ENCODE measurements around the gene TUBAL3.

The TUBAL3 gene

DNA sequence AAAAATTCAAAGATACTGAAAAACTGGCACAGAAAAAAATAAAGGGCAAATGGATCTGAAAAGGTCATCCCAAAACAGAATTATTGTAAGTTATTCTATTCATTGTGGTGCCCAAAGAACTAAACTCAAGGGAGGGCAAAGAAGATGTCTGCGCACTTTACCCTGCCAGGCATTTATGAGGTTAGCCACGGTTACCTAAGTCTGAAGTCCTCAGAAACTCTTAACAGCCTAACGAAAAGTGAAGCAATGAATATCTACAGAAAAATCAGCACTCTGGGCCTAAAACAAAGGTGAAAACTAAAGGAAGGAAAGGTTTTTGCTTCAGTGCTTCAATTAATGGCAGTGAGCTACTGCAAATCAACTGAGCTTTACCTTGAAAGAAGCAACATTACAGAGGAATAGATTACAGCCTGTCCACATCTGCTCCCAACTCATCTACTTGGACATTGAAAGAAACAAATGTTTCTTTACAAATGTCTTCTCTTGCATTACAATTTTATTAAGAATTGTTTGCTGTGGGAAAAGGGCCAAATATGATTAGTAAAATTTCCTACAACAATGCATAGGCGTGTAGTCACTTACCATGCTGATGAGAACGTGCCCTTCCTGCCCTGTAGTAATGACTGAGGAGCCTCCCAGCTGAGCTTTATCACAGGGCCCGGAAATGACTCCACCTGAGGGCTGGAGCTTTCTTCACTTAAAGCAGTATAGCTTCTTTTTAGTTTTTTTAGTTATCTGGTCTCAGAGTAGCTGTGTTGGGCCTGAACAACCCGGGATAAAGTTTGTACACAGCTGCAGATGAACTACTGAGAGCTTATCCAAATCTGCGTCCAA, at the start of gene TUBAL3:
Gene TUBAL3 (minus strand): TSS at position 621 of the 834 bp plus-strand sequence. CDS start 36 bp downstream, at position 585.
- DNase-seq: no peak

DNA sequence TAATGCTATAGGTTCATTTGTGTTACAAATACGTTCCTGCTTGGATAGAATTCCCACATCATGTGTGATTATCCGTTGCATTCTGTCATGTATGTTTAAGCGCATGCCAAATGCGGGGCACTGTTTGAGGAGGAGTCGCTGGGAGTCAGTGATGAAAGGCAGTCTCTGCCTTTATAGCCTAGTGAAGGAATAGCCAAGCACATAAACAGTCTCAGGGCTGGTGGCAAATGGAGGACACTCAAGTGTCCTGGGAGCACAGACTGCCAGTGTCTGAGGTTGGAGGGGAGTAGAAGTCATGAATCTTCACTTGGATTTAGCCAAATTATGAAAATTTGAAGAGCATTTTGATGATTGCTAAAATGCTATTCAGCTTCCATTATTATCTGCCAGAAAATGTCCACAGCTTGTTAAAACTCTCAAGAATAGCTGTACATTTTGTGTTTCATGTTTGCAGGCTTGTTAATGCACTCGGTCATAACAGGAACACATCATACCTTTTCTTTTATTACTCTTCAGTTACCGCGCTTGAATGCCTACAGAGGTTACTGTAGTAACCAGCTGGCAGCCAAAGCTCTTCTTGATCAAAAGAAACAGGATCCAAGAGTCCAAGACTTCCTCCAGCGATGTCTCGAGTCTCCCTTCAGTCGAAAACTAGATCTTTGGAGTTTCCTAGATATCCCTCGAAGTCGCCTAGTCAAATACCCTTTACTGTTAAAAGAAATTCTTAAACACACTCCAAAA, 49.3 kb upstream of the TUBAL3 start:
- DNase-seq: no peak

DNA sequence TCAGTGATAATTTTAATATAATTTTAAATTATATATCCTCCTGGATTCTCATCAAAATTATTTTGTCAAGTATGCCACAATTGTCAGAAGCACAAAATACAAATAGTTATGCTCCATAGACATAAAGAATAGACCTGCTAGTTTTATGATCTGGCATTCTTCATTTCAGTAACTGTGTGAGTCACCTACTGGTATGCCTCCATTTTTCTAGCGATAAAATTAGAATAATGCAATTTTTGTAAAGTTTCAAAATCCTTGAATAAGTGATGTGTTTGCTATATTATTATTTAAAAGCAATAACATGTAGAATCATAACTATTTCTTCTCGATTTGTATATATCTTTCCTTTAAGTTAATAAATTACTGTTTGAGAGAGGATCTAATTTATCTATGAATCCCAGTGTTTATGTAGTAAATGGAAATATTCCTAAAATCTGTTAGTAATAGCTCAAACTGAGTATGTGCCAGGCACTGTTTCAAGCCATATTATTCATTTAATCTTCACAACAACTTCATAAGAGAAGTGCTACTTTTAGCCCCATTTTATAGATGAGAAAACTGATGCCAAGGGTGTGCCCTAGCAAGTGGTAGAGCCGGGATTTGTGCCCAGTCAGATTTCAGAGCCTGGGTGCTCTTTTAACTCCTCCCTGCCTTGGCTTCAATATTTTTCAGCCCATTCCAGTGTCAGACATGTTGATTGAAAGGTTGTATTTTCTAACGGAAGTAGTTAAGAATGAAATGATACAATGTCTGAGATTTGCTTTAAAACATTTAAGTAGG, 46.2 kb upstream of the TUBAL3 start:
- no peak for DNase-seq

- no peak for DNase-seq
Observed at GRCh38 chr10:5449823-5450222, 45.2 kb upstream of the TUBAL3 start.

GRCh38 chr10:5449227-5449626, 44.6 kb upstream of the TUBAL3 start:
- DNase-seq: no peak

DNA sequence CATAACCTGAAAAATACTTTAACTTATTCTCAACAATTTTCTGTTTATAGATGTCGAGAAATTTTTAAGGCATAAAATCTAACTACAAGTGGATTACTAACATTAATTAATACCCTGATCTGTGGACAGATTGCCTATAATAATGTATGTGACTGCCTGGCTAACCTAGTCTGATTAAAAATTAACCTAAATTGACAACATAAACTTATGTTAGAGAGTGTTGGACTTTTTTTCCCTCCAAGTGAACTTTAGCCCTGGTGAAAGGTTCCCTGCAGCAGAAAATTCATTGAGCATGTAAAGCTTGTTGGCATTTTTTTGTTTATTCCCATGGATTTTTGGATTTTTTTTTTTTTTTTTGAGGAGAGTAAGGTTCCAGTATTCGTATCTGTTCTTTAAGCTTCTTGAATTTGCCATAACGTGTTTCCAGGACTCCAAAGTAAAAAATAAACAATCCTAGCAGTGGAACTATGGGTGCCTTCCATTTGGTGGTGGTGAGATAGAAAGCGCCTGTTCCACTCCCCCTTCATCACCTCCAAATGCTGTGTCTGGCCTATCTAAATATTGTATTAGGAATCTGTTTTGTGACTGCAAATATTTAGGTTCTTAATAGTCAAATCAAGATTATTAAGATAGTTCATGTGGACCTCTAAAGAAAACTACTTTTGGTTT, 43.8 kb upstream of the TUBAL3 start:
- no peak for DNase-seq

- no peak for DNase-seq
Observed at GRCh38 chr10:5447611-5448071, 43.0 kb upstream of the TUBAL3 start.

GRCh38 chr10:5447056-5447455, 42.4 kb upstream of the TUBAL3 start:
- DNase-seq: no peak

DNA sequence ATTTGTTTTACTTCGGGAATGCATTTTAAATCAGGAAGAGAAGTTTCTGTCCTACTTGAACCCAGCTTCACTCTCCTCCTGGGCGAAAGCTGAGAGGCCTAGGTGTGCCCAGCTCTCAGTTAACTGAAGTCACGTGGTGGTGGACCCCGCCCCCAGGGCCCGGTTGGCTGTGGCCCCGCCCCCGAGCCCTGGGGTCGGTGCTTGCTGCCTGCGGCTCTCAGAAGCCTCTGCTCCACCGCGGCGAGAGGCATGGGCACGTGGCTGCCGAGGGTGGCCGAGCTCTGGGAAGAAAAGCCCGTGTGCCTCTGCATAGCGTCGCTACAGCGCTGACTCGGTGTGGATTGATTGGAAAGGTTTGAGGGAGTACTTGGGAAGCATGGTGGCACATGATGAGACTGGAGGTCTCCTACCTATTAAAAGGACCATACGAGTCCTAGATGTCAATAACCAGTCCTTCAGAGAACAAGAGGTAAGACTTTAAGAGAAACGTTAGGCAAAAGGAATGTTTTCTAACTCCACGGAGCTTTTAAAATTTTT, 41.8 kb upstream of the TUBAL3 start:
- DNase-seq: no peak

DNA sequence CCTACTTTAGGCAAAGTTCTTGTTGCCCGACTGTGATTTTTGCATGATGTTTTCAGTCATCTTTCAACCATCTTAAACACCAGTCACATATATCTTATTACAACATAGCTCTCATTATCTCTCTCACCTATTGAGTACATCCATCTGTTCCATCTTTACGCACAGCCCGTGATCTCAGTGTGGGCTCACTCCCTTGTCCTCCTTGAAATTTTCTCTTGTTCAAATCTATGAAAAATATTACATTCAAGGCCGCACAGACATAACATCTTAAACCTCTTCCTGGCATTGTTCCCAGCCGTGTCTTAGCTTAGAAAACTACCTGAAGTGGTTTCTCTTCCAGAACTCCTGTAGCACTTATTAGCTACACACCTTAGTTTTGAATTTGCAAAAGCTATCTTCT, 40.4 kb upstream of the TUBAL3 start:
- no peak for DNase-seq

DNA sequence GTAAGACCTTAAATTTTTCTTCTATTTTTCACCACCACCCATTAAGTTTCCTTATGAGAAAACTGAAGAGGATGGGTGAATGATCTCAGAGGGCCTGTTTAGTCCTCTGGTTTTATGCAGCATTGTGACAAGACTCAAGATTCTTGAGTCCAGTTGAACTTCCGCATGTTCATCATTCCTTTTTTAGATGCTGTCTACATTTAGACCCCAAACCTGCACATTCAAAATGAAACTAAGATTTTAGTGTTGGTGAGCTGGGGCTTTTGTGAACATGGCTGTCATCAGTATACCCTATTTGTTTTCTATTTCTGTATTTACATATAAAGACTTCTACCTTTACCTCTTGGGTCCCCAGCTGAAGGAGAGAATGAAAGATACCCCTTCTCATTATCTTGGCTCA, 38.8 kb upstream of the TUBAL3 start:
- DNase-seq: no peak

DNA sequence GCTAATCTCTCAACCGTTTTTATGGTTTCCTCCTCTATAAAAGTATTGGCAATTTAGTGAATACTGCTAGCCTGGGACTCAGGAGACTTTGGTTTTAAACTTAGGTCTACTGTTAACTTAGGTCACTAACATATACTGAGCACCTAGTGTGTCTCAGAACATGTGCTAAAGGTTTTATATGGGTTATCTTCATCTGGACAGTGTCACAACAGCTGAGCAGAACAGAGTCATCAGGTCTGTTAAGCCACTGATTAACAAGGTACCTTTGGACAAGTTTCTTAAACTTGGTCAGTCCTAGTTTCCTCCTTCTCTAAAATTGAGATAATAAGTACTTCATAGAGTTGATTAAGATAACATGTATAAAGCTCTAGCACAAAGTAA, 38.4 kb upstream of the TUBAL3 start:
- no peak for DNase-seq

DNA sequence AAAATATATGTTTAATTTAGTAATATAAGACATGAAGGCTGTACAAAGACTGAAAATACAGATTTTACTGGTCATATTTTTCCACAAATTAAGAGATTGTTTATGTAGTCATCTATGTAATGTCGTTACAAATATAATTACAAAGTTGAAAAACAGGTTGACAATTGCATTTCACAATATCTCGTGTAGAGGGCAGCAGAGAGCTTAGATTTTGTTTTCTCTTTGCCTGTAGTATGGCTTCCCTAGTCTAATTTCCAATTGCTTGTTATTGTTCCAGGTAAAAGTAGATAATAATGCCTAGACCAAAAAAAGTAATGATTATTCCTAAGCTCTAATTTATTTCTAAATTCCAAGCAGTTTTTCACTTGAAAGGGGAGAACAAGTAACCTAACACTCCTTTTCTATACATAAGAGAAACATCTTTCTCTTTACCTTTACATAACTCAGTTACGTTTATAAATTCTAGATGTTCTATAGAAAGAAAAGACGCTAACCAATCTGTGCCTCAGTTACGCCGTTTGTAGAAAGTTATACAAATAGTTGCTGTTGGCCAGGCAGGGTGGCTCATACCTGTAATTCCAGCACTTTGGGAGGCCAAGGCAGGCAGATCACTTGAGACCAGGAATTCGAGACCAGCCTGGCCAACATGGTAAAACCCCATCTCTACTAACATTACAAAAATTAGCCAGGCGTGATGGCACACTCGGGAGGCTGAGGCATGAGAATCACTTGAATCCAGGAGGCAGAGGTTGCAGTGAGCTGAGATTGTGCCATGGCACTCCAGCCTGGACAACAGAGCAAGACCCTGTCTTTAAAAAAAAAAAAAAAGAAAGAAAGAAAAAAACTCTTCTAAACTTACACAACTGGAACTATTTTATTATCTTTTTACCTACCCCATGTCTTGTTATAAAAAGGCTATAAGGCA, 37.7 kb upstream of the TUBAL3 start:
- no peak for DNase-seq

DNA sequence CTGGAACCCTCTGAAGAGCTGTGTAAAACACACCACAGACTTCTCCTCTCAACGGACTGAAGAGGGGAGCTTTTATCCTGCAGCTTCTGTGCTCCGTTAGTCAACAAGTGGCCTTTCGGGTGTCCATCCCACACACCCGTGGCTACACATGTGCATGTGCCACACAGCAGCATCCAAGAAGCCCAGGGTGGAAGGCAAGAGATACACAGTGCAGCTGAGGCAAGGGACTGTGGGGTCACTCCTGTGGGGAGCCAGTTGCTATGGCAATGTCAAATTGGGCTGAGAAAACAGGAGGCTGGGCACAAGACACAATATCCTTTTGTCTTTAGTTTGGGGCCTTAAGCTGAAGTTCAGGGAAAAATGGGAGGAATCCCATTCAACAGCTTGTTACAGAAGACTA, 36.5 kb upstream of the TUBAL3 start:
- DNase-seq: no peak

DNA sequence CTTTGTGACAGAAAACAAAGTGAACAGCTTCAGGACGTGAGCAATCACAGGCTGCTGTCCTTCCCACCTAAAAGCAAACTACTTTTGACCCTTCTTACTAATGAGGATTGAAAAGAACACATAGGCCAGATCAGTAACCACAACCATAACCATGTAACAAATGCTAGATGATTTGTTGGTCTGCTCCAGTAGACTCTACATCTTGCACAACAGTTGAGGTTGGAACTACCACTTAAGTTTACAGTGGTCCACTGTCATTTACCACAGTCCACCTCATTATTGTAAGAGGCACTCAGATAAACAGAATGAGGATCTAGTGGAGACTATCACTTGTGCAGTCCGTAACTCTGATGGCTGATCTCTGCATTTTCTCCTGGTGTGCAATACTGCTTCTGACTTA, 35.6 kb upstream of the TUBAL3 start:
- DNase-seq: no peak

DNA sequence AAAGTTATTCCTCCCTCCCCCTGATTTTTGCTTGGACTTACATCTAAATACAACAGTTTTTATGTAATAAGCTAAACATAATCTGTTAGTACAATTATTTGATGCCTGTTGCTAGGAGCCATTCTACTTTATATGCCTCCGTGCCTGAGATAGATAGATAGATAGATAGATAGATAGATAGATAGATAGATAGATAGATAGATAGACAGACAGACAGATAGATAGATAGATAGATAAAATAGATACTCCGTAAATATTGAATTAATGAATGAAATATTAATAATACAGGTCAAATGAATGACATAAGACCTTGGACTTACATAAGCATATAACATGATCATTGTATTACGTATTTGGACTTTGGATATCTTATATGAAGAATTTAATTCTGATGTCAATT, 30.7 kb upstream of the TUBAL3 start:
- no peak for DNase-seq

DNA sequence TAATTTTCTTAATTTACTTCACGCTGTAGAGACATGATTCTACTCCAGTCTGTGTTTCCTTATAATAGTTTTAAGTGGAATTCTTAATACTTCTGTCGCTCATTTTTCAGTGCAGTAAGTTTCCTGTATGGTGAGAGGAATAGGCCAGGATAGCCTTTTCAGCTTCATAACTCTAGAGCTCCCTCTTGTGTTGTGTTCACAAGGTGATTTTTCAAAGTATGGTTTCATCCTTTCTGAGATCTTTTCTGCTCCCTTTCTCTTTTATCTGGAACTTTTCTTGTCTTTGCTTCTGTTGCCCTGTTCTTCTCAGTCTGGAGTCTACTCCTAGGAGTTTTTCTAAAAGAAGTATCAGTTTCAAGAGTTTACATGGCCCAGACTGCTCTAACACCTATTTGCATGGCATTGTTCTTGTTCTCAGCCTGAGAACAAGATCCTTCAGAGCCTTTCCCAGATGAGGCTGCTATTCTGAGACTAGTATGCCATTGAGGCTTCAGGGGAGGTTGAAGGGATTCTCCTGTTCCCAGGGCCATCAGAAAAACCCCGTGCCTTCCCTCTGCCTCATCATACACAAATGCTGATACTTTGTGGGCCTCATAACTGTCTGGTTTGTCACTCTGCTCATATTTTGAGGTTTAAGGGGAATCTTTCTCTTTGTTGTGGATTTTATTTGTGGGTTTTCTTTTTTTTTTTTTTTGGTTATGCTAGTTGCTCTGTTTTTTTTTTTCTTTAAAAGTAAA, 29.6 kb upstream of the TUBAL3 start:
- no peak for DNase-seq

DNA sequence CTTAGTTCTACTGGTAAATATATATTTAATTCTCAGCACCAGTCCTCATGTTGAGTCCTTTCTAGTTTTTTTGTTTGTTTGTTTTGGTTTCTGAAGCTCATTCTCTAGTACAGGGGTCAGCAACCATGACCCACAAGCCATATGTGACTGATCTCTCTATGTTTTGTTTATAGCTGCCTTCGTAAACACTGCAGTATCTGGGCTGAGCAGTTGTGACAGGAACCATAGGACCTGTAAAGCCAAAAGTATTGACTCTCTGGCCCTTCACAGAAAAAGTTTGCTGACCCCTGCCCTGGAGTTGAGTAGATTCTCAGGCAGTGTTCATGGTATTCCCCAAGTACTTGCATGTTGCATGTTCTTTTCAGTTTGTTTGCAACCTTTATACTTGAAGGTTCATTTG, 28.6 kb upstream of the TUBAL3 start:
- DNase-seq: no peak

- DNase-seq: no peak
Observed at GRCh38 chr10:5428133-5428532, 23.5 kb upstream of the TUBAL3 start.

- DNase-seq: no peak
Observed at GRCh38 chr10:5424751-5425150, 20.1 kb upstream of the TUBAL3 start.

- no peak for DNase-seq
Observed at GRCh38 chr10:5423771-5424170, 19.1 kb upstream of the TUBAL3 start.

Measured in cerebellar nuclear complex (tissue), 1 donor.